SK-N-SH (cell line): ENCODE measurements around the gene HIVEP2.

Experiments
- TCF12 ChIP-seq: IDR thresholded peaks from 2 replicates; pipeline ENCODE4 v1.4.0; 2012
- ZBTB33 ChIP-seq: IDR thresholded peaks from 2 replicates; pipeline ENCODE4 v1.4.0; 2012; ENCODE audit warnings: low read depth, borderline replicate concordance
- TF ChIP-seq, protein P1 (sequence below): fragments of 150-350 bp; IDR thresholded peaks from 2 replicates; pipeline ENCODE4 v1.6.1; 2017; ENCODE audit warnings: antibody characterized with exemption, low read length, low read depth, borderline replicate concordance
- TF ChIP-seq, protein P2 (sequence below): fragments of 200-600 bp; sonication (generic); IDR thresholded peaks from 2 replicates; pipeline ENCODE4 v1.6.1; 2017; ENCODE audit warnings: antibody characterized with exemption, mild to moderate bottlenecking, moderate library complexity

DNA sequence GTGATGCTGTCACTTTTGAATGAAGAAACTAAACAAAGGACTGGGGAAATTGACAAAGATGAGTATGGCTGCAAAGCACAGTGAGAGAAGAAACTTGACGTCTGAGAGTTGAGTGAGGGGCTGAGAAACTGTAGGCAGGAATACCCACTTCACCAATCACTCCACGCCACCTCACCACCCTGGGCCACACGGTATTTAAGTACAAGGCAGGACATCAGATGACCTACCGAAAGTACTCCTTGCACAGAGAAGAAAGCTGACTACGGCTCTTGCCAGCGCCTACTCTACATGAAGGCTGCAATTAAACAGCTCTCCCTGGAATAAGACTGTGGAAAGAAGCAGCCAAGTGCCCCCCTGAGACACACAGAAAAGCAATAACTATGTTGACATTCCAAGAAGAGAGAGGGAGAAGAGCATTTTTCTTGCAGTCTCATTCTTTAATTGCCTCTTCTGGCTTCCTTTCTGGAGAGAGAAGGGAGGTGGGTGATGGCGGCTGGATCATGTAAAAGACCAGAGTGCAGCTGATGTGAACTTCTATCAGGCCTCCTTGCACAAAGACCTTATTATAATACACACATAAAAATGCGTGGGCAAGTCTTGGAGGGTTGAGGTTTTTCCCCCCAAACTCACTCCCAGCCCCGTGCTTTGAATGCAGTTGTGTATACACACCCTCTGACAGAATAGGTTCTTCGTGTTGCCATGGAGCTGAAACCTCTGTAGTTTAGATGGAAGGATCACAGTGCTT is 44.6 kb downstream of the HIVEP2 start:
- TF ChIP-seq, protein P1, sequence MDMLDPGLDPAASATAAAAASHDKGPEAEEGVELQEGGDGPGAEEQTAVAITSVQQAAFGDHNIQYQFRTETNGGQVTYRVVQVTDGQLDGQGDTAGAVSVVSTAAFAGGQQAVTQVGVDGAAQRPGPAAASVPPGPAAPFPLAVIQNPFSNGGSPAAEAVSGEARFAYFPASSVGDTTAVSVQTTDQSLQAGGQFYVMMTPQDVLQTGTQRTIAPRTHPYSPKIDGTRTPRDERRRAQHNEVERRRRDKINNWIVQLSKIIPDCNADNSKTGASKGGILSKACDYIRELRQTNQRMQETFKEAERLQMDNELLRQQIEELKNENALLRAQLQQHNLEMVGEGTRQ: no peak
- TF ChIP-seq, protein P2, sequence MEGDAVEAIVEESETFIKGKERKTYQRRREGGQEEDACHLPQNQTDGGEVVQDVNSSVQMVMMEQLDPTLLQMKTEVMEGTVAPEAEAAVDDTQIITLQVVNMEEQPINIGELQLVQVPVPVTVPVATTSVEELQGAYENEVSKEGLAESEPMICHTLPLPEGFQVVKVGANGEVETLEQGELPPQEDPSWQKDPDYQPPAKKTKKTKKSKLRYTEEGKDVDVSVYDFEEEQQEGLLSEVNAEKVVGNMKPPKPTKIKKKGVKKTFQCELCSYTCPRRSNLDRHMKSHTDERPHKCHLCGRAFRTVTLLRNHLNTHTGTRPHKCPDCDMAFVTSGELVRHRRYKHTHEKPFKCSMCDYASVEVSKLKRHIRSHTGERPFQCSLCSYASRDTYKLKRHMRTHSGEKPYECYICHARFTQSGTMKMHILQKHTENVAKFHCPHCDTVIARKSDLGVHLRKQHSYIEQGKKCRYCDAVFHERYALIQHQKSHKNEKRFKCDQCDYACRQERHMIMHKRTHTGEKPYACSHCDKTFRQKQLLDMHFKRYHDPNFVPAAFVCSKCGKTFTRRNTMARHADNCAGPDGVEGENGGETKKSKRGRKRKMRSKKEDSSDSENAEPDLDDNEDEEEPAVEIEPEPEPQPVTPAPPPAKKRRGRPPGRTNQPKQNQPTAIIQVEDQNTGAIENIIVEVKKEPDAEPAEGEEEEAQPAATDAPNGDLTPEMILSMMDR: no peak
- no peak for TF ChIP-seq ZBTB33
- no peak for TF ChIP-seq TCF12
